ENCODE results near the gene SH3GL1. TPM values are rescaled to one million over a fixed set of nuclear protein-coding genes. Genes with fewer than 3 reads are reported as not detected.
A peak's percentile ranks its signal among the peaks of the same experiment; 100 is the strongest.

The SH3GL1 gene
- total RNA-seq, 2 experiments from 2014 or later: 43.3 to 57.7 TPM

Small RNA genes within 50 kb of the gene (microRNA-seq; reads per million reads assigned to microRNA genes)
- gene MIR4746: 18.7 reads per million, percentile 42 among the genes with 10 or more reads in this experiment

Other genes with a start within 250 kb of the SH3GL1 start
- gene CREB3L3, start 246.9 kb downstream of the SH3GL1 start, total RNA-seq: under 1 TPM in 1 of 2 experiments, not detected in 1; 0.75 TPM
- gene SIRT6, start 218.0 kb downstream of the SH3GL1 start, total RNA-seq: 10 to 100 TPM; 37.5 to 37.8 TPM
- 1 to 10 TPM in 1 of 2 experiments, under 1 TPM in 1; 0.82 to 1.4 TPM for gene ANKRD24, start 217.9 kb downstream of the SH3GL1 start, total RNA-seq
- gene EBI3, start 171.0 kb downstream of the SH3GL1 start, total RNA-seq: 10 to 100 TPM in 1 of 2 experiments, 1 to 10 TPM in 1; 2.6 to 14.7 TPM
- 10 to 100 TPM; 26.8 to 32.1 TPM for gene YJU2, start 153.5 kb downstream of the SH3GL1 start, total RNA-seq
- not detected for gene SHD, start 121.3 kb downstream of the SH3GL1 start, total RNA-seq
- 10 to 100 TPM; 29.8 to 40.7 TPM for gene TMIGD2, start 98.2 kb downstream of the SH3GL1 start, total RNA-seq
- gene FSD1, start 95.9 kb downstream of the SH3GL1 start, total RNA-seq: 10 to 100 TPM; 24.7 to 30.6 TPM
- 1 to 10 TPM; 8.8 to 9.6 TPM for gene STAP2, start 61.7 kb downstream of the SH3GL1 start, total RNA-seq
- gene MPND, start 57.0 kb downstream of the SH3GL1 start, total RNA-seq: 10 to 100 TPM; 24.1 to 25.4 TPM
- gene CHAF1A, start 2.1 kb upstream of the SH3GL1 start, total RNA-seq: 100 to 1,000 TPM; 118 to 126 TPM
- gene UBXN6, start 57.2 kb upstream of the SH3GL1 start, total RNA-seq: 10 to 100 TPM; 41.0 to 45.8 TPM
- gene HDGFL2, start 71.8 kb upstream of the SH3GL1 start, total RNA-seq: 10 to 100 TPM; 57.8 to 60.2 TPM
- gene PLIN4, start 117.9 kb upstream of the SH3GL1 start, total RNA-seq: not detected
- not detected for gene PLIN5, start 134.7 kb upstream of the SH3GL1 start, total RNA-seq
- gene LRG1, start 139.5 kb upstream of the SH3GL1 start, total RNA-seq: under 1 TPM; 0.32 to 0.35 TPM
- gene SEMA6B, start 159.1 kb upstream of the SH3GL1 start, total RNA-seq: not detected
- 10 to 100 TPM; 15.7 to 20.1 TPM for gene TNFAIP8L1, start 239.0 kb upstream of the SH3GL1 start, total RNA-seq